IPS-18a (cell line): ENCODE results near the gene SLC25A51.

Experiments used
- H3K27ac ChIP-seq: one replicate; pipeline ENCODE4 v1.5.1; 2013; ENCODE audit warnings: low read length
- H3K27me3 ChIP-seq: one replicate; pipeline ENCODE4 v1.6.1; 2013; ENCODE audit warnings: mild to moderate bottlenecking, low read length; ENCODE audit not compliant: control insufficient read depth, insufficient read depth
- H3K36me3 ChIP-seq: one replicate; pipeline ENCODE4 v1.6.1; 2013; ENCODE audit warnings: low read depth, low read length; ENCODE audit not compliant: control insufficient read depth
- H3K4me1 ChIP-seq: one replicate; pipeline ENCODE4 v1.6.1; 2013; ENCODE audit warnings: low read depth, low read length; ENCODE audit not compliant: control insufficient read depth
- H3K4me3 ChIP-seq: one replicate; pipeline ENCODE4 v1.5.1; 2013; ENCODE audit warnings: low read length
- H3K9ac ChIP-seq: one replicate; pipeline ENCODE4 v1.6.1; 2013; ENCODE audit warnings: mild to moderate bottlenecking, low read length, moderate library complexity
- H3K9me3 ChIP-seq: one replicate; pipeline ENCODE4 v1.6.1; 2013; ENCODE audit warnings: low read depth, low read length; ENCODE audit not compliant: control insufficient read depth

The SLC25A51 gene

GRCh38 chr9:37935096-37935495, 31.2 kb upstream of the SLC25A51 start:
- no peak overlapping the region for H3K9ac ChIP-seq

GRCh38 chr9:37931592-37931991, 27.7 kb upstream of the SLC25A51 start:
- Histone ChIP-seq H3K36me3 (no peaks in the 10 kb centered on the region), H3K9ac (no peak overlapping the region), H3K4me1 (no peaks in the 10 kb centered on the region), H3K4me3 (no peak overlapping the region), H3K27me3 (no peaks in the 10 kb centered on the region), H3K9me3 (no peaks in the 10 kb centered on the region), H3K27ac (no peak overlapping the region)

More at GRCh38 chr9:37935096-37935495, 31.2 kb upstream of the SLC25A51 start:
- H3K4me1 ChIP-seq: no peaks in the 10 kb centered on the region
- no peak overlapping the region for H3K4me3 ChIP-seq
- no peak overlapping the region for H3K27ac ChIP-seq
- H3K27me3 ChIP-seq: no peaks in the 10 kb centered on the region
- H3K36me3 ChIP-seq: no peaks in the 10 kb centered on the region
- no peaks in the 10 kb centered on the region for H3K9me3 ChIP-seq

- Histone ChIP-seq H3K27ac (no peak overlapping the region), H3K9ac (no peak overlapping the region)
These were observed 25.5 kb upstream of the SLC25A51 start for GRCh38 chr9:37929441-37929895.

GRCh38 chr9:37928552-37929430, 24.9 kb upstream of the SLC25A51 start:
- Histone ChIP-seq H3K9me3 (no peaks in the 10 kb centered on the region), H3K27ac (no peak overlapping the region), H3K9ac (no peak overlapping the region), H3K4me1 (no peaks in the 10 kb centered on the region), H3K36me3 (no peaks in the 10 kb centered on the region), H3K4me3 (no peak overlapping the region), H3K27me3 (no peaks in the 10 kb centered on the region)

More at GRCh38 chr9:37929441-37929895, 25.5 kb upstream of the SLC25A51 start:
- H3K4me1 ChIP-seq: no peaks in the 10 kb centered on the region
- H3K36me3 ChIP-seq: no peaks in the 10 kb centered on the region
- H3K9me3 ChIP-seq: no peaks in the 10 kb centered on the region
- no peak overlapping the region for H3K4me3 ChIP-seq
- H3K27me3 ChIP-seq: no peaks in the 10 kb centered on the region

GRCh38 chr9:37927601-37928551, 23.9 kb upstream of the SLC25A51 start:
- Histone ChIP-seq H3K9ac (no peak overlapping the region), H3K9me3 (no peaks in the 10 kb centered on the region), H3K27ac (no peak overlapping the region), H3K27me3 (no peaks in the 10 kb centered on the region), H3K4me3 (no peak overlapping the region), H3K4me1 (no peaks in the 10 kb centered on the region), H3K36me3 (no peaks in the 10 kb centered on the region)

- Histone ChIP-seq H3K27ac (no peak overlapping the region), H3K4me1 (no peaks in the 10 kb centered on the region), H3K4me3 (no peak overlapping the region), H3K9ac (no peak overlapping the region), H3K36me3 (no peaks in the 10 kb centered on the region), H3K27me3 (no peaks in the 10 kb centered on the region), H3K9me3 (no peaks in the 10 kb centered on the region)
These were observed 23.2 kb upstream of the SLC25A51 start for GRCh38 chr9:37927132-37927531.

- no peaks in the 10 kb centered on the region for H3K36me3 ChIP-seq
- no peak overlapping the region for H3K27ac ChIP-seq
- no peaks in the 10 kb centered on the region for H3K4me1 ChIP-seq
- no peaks in the 10 kb centered on the region for H3K9me3 ChIP-seq
- no peak overlapping the region for H3K9ac ChIP-seq
- no peak overlapping the region for H3K4me3 ChIP-seq
- no peaks in the 10 kb centered on the region for H3K27me3 ChIP-seq
These were observed 22.8 kb upstream of the SLC25A51 start for GRCh38 chr9:37926737-37927118.

GRCh38 chr9:37925786-37926736, 22.1 kb upstream of the SLC25A51 start:
- no peak overlapping the region for H3K9ac ChIP-seq

GRCh38 chr9:37925006-37925405, 21.1 kb upstream of the SLC25A51 start:
- Histone ChIP-seq H3K4me1 (peaks cover under 1% of the 10 kb centered on the region), H3K9ac (no peak overlapping the region), H3K9me3 (no peaks in the 10 kb centered on the region), H3K27me3 (no peaks in the 10 kb centered on the region), H3K4me3 (no peak overlapping the region), H3K27ac (no peak overlapping the region), H3K36me3 (no peaks in the 10 kb centered on the region)

More at GRCh38 chr9:37925786-37926736, 22.1 kb upstream of the SLC25A51 start:
- Histone ChIP-seq H3K36me3 (no peaks in the 10 kb centered on the region), H3K4me3 (no peak overlapping the region), H3K27ac (no peak overlapping the region), H3K4me1 (no peaks in the 10 kb centered on the region), H3K27me3 (no peaks in the 10 kb centered on the region), H3K9me3 (no peaks in the 10 kb centered on the region)

- H3K27ac ChIP-seq: no peak overlapping the region
- H3K4me3 ChIP-seq: no peak overlapping the region
- H3K36me3 ChIP-seq: no peaks in the 10 kb centered on the region
- peaks cover 5% of the 10 kb centered on the region for H3K4me1 ChIP-seq
- H3K27me3 ChIP-seq: no peaks in the 10 kb centered on the region
- no peak overlapping the region for H3K9ac ChIP-seq
- no peaks in the 10 kb centered on the region for H3K9me3 ChIP-seq
These were observed 20.6 kb upstream of the SLC25A51 start for GRCh38 chr9:37924538-37924937.
